ENCODE data around the gene LNX1. TPM values are rescaled to one million over a fixed set of nuclear protein-coding genes. Genes with fewer than 3 reads are reported as not detected.

LNX1 gene
- total and polyA plus RNA-seq, 9 donors, result 0.35 to 4.4 (median 1.5) TPM

DNA sequence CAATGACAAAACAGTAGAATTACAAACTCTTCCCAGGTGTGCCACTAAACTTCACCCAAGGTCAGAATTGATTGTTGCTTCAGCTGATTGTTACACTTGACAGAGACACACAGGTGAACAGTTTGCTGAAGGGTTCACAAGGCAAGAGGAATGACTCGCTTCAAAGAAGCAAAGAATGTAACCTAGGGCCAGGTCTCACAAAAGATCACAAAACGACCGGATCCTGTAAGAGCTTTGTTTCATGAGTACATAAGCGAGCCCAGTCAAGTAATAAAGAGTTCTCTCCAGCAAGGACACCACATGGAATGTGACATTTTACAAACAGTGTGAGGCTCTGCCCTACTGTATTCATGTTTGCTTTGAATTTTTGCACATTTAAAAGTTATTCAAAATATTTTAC, 9.1 kb downstream of the LNX1 start:
- Histone ChIP-seq H3K27ac (no peak overlapping the region), H3K4me3 (no peak overlapping the region), H3K4me1 (ENCODE audit: insufficient read depth) (peaks cover 6% of the 10 kb centered on the region), H3K36me3 (no peaks in the 10 kb centered on the region), H3K27me3 (no peaks in the 10 kb centered on the region), H3K9me3 (no peaks in the 10 kb centered on the region)
- TF ChIP-seq EP300 (IDR thresholded peaks at IDR 0.05), result no peak
- TF ChIP-seq POLR2A (IDR thresholded peaks at IDR 0.05), result no peak
- TF ChIP-seq, protein P1, sequence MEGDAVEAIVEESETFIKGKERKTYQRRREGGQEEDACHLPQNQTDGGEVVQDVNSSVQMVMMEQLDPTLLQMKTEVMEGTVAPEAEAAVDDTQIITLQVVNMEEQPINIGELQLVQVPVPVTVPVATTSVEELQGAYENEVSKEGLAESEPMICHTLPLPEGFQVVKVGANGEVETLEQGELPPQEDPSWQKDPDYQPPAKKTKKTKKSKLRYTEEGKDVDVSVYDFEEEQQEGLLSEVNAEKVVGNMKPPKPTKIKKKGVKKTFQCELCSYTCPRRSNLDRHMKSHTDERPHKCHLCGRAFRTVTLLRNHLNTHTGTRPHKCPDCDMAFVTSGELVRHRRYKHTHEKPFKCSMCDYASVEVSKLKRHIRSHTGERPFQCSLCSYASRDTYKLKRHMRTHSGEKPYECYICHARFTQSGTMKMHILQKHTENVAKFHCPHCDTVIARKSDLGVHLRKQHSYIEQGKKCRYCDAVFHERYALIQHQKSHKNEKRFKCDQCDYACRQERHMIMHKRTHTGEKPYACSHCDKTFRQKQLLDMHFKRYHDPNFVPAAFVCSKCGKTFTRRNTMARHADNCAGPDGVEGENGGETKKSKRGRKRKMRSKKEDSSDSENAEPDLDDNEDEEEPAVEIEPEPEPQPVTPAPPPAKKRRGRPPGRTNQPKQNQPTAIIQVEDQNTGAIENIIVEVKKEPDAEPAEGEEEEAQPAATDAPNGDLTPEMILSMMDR (IDR thresholded peaks at IDR 0.05), result no peak
- intact Hi-C loops (cut with DNase I), result no loop called here
- no peak for DNase-seq
- WGBS, 3 donors, result 23 to 43% (median 27%) methylated on average over 4 of the region's 4 CpGs

DNA sequence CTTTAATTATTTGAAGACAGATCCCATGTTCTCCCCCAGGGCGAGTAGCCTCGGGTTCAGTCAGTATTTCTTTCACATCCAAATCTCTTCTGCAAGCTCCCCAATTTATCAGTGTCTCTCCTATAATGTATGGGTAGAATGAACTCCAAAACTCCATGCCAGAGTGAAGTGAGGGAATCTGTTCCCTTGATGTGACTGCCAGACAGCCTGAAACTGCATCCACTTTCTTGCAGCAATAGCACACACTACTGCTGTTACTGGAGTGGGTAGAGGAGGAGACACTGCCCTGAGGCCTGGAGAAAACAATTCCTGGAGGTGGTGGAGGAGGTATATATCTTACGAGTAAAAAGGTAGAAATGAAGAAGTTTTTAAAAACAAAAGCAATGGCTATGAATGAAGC, 11.0 kb downstream of the LNX1 start:
- intact Hi-C loops (cut with DNase I), result no loop called here
- Histone ChIP-seq H3K4me3 (no peak overlapping the region), H3K27me3 (no peaks in the 10 kb centered on the region), H3K27ac (no peak overlapping the region), H3K4me1 (ENCODE audit: insufficient read depth) (peaks cover 10% of the 10 kb centered on the region), H3K9me3 (no peaks in the 10 kb centered on the region), H3K36me3 (no peaks in the 10 kb centered on the region)
- 64 to 75% (median 68%) methylated on average over 3 of the region's 3 CpGs for WGBS, 3 donors
- DNase-seq, result no peak
- no peak for TF ChIP-seq EP300 (IDR thresholded peaks at IDR 0.05)
- TF ChIP-seq POLR2A (IDR thresholded peaks at IDR 0.05), result no peak
- TF ChIP-seq, protein P1 (IDR thresholded peaks at IDR 0.05), result no peak

DNA sequence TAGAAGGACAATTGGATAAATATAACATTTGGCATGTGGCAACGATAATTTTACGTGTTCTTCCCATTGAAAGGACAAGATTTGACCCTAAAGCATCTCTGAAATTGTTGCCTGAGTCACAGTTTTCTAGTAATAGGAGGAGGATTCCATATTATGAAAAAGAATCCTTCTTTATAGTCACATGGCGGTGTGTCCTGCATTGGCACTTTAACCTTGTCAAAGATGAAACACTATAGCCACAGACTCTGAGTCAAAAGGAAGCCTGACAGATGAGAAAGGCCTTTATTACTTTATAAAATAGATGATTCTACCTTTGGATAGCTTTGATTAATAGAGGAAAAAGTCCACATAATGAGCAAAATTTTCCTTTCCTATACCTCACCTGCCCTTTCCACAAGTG, 11.5 kb downstream of the LNX1 start:
- no peaks in the 10 kb centered on the region for H3K9me3 ChIP-seq
- intact Hi-C loops (cut with DNase I), result no loop called here
- 84 to 92% (median 86%) methylated on average over 3 of the region's 3 CpGs for WGBS, 3 donors

DNA sequence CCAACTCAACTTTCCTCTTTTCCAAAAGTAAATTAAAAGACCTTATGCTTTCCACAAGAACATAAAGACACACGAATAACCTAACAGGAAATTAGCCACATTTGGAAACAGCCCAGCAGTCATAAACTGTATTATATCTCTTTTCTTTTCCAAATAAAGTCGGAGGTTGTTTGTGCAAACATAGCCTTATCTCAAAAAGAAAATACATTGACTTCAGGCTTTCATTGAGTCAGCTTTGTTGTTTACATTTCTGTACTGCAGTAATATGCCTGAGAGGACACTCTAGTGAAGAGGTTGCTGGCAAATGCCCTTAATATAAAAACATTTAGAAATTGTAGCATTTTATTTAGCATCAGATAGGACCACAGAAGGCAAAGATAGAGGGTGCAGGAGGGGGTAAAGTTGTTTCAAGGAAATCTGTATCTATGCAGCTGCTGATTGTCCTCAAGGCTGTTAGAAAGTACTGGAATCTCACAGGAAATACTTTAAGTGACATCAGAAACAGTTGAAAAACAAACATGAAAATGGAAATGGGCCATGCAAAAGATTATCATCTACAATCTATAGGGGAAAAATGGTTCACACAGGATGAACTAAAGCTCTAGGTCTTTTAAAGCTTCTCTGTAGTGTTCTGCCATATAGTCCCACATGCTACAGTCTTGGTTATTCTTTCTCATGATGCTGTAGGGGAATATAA, 14.5 kb downstream of the LNX1 start:
- H3K27ac ChIP-seq, result no peak overlapping the region

More for the DNA sequence above, 11.5 kb downstream of the LNX1 start:
- Histone ChIP-seq H3K27me3 (no peaks in the 10 kb centered on the region), H3K36me3 (no peaks in the 10 kb centered on the region), H3K4me3 (no peak overlapping the region), H3K4me1 (ENCODE audit: insufficient read depth) (peaks cover 10% of the 10 kb centered on the region), H3K27ac (no peak overlapping the region)
- DNase-seq, result no peak
- TF ChIP-seq, protein P1 (IDR thresholded peaks at IDR 0.05), result no peak
- TF ChIP-seq POLR2A (IDR thresholded peaks at IDR 0.05) (no peak), EP300 (IDR thresholded peaks at IDR 0.05) (no peak)

More for the DNA sequence above, 14.5 kb downstream of the LNX1 start:
- H3K27me3 ChIP-seq, result no peaks in the 10 kb centered on the region
- H3K4me3 ChIP-seq, result no peak overlapping the region
- no peak for TF ChIP-seq EP300 (IDR thresholded peaks at IDR 0.05)
- no peak for TF ChIP-seq POLR2A (IDR thresholded peaks at IDR 0.05)
- TF ChIP-seq, protein P1 (IDR thresholded peaks at IDR 0.05), result no peak
- H3K9me3 ChIP-seq, result no peaks in the 10 kb centered on the region
- H3K36me3 ChIP-seq, result no peaks in the 10 kb centered on the region
- peaks cover 6% of the 10 kb centered on the region for H3K4me1 ChIP-seq (ENCODE audit: insufficient read depth)
- DNase-seq, result no peak
- WGBS, 3 donors, result 0 to 3% (median 2%) methylated on average over 2 of the region's 2 CpGs
- intact Hi-C loops (cut with DNase I), result no loop called here
